ENCODE measurements around the gene UBLCP1.

- TF ChIP-seq NFIC (IDR thresholded peaks at IDR 0.05) (no peak), RAD21 (IDR thresholded peaks at IDR 0.05; ENCODE audit: low read depth) (no peak), CEBPB (IDR thresholded peaks at IDR 0.05) (no peak), TAF1 (IDR thresholded peaks at IDR 0.05; ENCODE audit: low read depth) (no peak), YY1 (IDR thresholded peaks at IDR 0.05; ENCODE audit: low read depth) (no peak), EP300 (IDR thresholded peaks at IDR 0.05; ENCODE audit: borderline replicate concordance) (no peak), CREB1 (IDR thresholded peaks at IDR 0.05; ENCODE audit: low read depth) (no peak), MAX (IDR thresholded peaks at IDR 0.05) (no peak), ZBTB7A (IDR thresholded peaks at IDR 0.05; ENCODE audit: low read depth) (no peak)
Observed at GRCh38 chr5:159257629-159258283, 5.3 kb upstream of the UBLCP1 start.

Measured in Ishikawa (cell line).